H1 (cell line): Measurements from ENCODE around the gene ZFYVE1.
"Not testable (repeated sequence)": the region's sequence is repeated elsewhere in the genome, so short reads cannot be mapped to it uniquely, and the experiment has no call there.

Experiments used
- CREB1 ChIP-seq: IDR thresholded peaks from 2 replicates; pipeline ENCODE4 v1.6.1; 2012; ENCODE audit warnings: inconsistent platforms
- EP300 ChIP-seq, 2 experiments: IDR thresholded peaks; 1 replicate in 1 of 2; 2 replicates in 1 of 2; pipeline ENCODE4 v1.6.1; 2011 to 2012; ENCODE audit warnings: low read depth in 2 of 2, low read length in 2 of 2, mild to moderate bottlenecking in 2 of 2, borderline replicate concordance in 1 of 2, inconsistent platforms in 1 of 2, moderate library complexity in 1 of 2
- EZH2 ChIP-seq: fragments of 200-600 bp; sonication (generic); IDR thresholded peaks from 2 replicates; pipeline ENCODE4 v1.7.1; 2012; ENCODE audit warnings: low read depth, mild to moderate bottlenecking, moderate library complexity, low read length, inconsistent platforms; ENCODE audit not compliant: severe bottlenecking
- JUN ChIP-seq: IDR thresholded peaks from 2 replicates; pipeline ENCODE4 v1.6.1; 2011; ENCODE audit warnings: low read depth, mild to moderate bottlenecking, improper control_type of control experiment, low read length
- POLR2AphosphoS5 ChIP-seq: IDR thresholded peaks from 2 replicates; pipeline ENCODE4 v1.6.1; 2011; ENCODE audit warnings: low read depth, low read length
- SIRT6 ChIP-seq: IDR thresholded peaks from one replicate; pipeline ENCODE4 v1.7.1; 2012; ENCODE audit warnings: low read length, inconsistent platforms
- TAF7 ChIP-seq: optimal IDR thresholded peaks from 2 replicates; pipeline ENCODE3; 2011; ENCODE audit warnings: low read depth, mild to moderate bottlenecking, inconsistent platforms, low read length, moderate library complexity, borderline replicate concordance
- TBP ChIP-seq: IDR thresholded peaks from 2 replicates; pipeline ENCODE4 v1.6.1; 2011; ENCODE audit warnings: low read depth, low read length, improper control_type of control experiment
- TEAD4 ChIP-seq: IDR thresholded peaks from 2 replicates; pipeline ENCODE4 v1.6.1; 2012; ENCODE audit warnings: low read depth, low read length, inconsistent platforms, mixed read lengths
- TF ChIP-seq, protein P1 (sequence below), 3 experiments: IDR thresholded peaks; 1 replicate in 2 of 3; 2 replicates in 1 of 3; pipeline versions ENCODE4 v1.5.1 to v1.6.1; 2011; ENCODE audit warnings: low read length in 3 of 3, mild to moderate bottlenecking in 3 of 3, inconsistent platforms in 2 of 3, low read depth in 1 of 3, moderate library complexity in 1 of 3; ENCODE audit not compliant: insufficient read depth in 1 of 3; ENCODE audit errors: control extremely low read depth in 1 of 3
- TF ChIP-seq, protein P2 (sequence below): IDR thresholded peaks from 2 replicates; pipeline ENCODE4 v1.6.1; 2011; ENCODE audit warnings: low read depth, mild to moderate bottlenecking, low read length; ENCODE audit not compliant: insufficient read depth

DNA sequence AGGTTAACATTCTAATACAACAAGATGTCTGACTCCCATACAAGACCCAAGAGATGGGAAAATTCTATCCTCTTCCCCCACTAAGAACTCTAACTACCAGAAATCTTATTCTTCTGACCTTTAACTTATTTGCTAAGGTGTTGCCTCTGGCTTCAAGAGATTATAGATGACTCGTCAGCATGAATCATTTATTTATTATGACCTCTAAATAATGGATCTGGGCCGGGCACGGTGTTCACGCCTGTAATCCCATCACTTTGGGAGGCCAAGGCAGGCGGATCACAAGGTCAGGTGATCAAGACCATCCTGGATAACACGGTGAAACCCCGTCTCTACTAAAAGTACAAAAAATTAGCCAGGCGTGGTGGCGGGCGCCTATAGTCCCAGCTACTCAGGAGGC lies 10.9 kb downstream of the ZFYVE1 start:
- not testable (repeated sequence) for TF ChIP-seq POLR2AphosphoS5; TBP; TEAD4; CREB1; EP300 (IDR thresholded peaks at IDR 0.05; ENCODE audit: borderline replicate concordance in 1 of 2, low read depth in 2 of 2, low read length in 2 of 2); JUN; TAF7; SIRT6; EZH2
- TF ChIP-seq, protein P1, sequence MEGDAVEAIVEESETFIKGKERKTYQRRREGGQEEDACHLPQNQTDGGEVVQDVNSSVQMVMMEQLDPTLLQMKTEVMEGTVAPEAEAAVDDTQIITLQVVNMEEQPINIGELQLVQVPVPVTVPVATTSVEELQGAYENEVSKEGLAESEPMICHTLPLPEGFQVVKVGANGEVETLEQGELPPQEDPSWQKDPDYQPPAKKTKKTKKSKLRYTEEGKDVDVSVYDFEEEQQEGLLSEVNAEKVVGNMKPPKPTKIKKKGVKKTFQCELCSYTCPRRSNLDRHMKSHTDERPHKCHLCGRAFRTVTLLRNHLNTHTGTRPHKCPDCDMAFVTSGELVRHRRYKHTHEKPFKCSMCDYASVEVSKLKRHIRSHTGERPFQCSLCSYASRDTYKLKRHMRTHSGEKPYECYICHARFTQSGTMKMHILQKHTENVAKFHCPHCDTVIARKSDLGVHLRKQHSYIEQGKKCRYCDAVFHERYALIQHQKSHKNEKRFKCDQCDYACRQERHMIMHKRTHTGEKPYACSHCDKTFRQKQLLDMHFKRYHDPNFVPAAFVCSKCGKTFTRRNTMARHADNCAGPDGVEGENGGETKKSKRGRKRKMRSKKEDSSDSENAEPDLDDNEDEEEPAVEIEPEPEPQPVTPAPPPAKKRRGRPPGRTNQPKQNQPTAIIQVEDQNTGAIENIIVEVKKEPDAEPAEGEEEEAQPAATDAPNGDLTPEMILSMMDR (IDR thresholded peaks at IDR 0.05; ENCODE audit: control extremely low read depth in 1 of 3, insufficient read depth in 1 of 3, low read depth in 1 of 3, low read length in 3 of 3), result not testable (repeated sequence)
- TF ChIP-seq, protein P2, sequence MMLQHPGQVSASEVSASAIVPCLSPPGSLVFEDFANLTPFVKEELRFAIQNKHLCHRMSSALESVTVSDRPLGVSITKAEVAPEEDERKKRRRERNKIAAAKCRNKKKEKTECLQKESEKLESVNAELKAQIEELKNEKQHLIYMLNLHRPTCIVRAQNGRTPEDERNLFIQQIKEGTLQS, result not testable (repeated sequence)
